Ishikawa (cell line): ENCODE measurements around the gene PTF1A.

ENCODE experiments used
- CEBPB ChIP-seq: IDR thresholded peaks from 2 replicates; pipeline ENCODE4 v1.6.1; 2012
- CREB1 ChIP-seq: IDR thresholded peaks from 2 replicates; pipeline ENCODE4 v1.6.1; 2012; ENCODE audit warnings: low read depth
- EGR1 ChIP-seq: IDR thresholded peaks from 2 replicates; pipeline ENCODE4 v1.6.1; 2012
- EP300 ChIP-seq: IDR thresholded peaks from 2 replicates; pipeline ENCODE4 v1.6.1; 2012; ENCODE audit warnings: borderline replicate concordance
- FOXM1 ChIP-seq: IDR thresholded peaks from 2 replicates; pipeline ENCODE4 v1.6.1; 2012; ENCODE audit warnings: low read depth, borderline replicate concordance
- NFIC ChIP-seq: IDR thresholded peaks from 2 replicates; pipeline ENCODE4 v1.6.1; 2012
- RAD21 ChIP-seq: IDR thresholded peaks from 2 replicates; pipeline ENCODE4 v1.6.1; 2012; ENCODE audit warnings: low read depth
- TAF1 ChIP-seq: IDR thresholded peaks from 2 replicates; pipeline ENCODE4 v1.6.1; 2012; ENCODE audit warnings: low read depth, mild to moderate bottlenecking
- TCF12 ChIP-seq: IDR thresholded peaks from 2 replicates; pipeline ENCODE4 v1.6.1; 2012; ENCODE audit warnings: low read depth
- TEAD4 ChIP-seq: IDR thresholded peaks from 2 replicates; pipeline ENCODE4 v1.6.1; 2012
- YY1 ChIP-seq: IDR thresholded peaks from 2 replicates; pipeline ENCODE4 v1.6.1; 2012; ENCODE audit warnings: low read depth
- ZBTB7A ChIP-seq: IDR thresholded peaks from 2 replicates; pipeline ENCODE4 v1.6.1; 2012; ENCODE audit warnings: low read depth
- TF ChIP-seq, protein P1 (sequence below): IDR thresholded peaks from 2 replicates; pipeline ENCODE4 v1.6.1; 2012
- TF ChIP-seq, protein P2 (sequence below): IDR thresholded peaks from 2 replicates; pipeline ENCODE4 v1.6.1; 2012; ENCODE audit warnings: low read depth, mild to moderate bottlenecking
- TF ChIP-seq, protein P3 (sequence below): IDR thresholded peaks from 2 replicates; pipeline ENCODE4 v1.6.1; 2012

PTF1A gene, protein sequence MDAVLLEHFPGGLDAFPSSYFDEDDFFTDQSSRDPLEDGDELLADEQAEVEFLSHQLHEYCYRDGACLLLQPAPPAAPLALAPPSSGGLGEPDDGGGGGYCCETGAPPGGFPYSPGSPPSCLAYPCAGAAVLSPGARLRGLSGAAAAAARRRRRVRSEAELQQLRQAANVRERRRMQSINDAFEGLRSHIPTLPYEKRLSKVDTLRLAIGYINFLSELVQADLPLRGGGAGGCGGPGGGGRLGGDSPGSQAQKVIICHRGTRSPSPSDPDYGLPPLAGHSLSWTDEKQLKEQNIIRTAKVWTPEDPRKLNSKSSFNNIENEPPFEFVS

DNA sequence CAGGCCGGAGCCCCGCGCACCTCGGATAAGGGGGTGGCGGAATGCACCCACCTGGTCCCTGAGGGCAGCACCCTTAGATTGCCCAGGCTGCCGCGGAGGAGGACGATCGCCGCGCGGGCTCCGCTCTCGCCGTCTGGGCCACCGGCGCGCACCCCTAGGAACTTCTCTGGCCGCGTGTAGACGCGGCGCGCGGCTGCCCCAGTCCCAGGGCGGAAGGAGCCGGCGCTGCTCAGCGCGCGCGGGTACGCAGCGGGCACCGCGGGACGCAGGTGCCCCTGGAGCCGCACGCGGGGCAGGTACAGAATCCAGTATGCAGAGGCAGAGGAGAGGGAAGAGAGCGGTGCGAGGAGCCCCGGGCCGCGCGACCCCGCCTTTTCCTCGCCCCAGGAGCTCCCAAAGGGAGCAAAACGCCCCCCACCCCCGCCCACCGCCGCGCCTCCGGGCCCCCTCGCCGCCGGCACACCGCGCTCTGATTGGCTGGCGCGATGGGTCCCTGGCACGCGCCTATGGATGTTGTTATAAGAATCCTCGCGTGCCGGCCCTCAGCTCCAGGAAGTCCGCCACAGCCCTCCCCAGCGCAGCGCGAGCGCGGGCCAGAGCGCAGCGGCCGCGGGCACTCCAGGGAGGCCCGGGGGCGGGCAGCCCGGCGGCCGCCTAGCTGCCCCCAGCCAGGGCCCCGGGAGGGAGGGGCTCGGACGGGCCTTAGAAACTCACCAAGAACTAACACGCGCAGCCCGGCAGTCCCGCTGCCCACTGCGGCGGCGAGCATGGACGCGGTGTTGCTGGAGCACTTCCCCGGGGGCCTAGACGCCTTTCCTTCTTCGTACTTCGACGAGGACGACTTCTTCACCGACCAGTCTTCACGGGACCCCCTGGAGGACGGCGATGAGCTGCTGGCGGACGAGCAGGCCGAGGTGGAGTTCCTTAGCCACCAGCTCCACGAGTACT is at the start of gene PTF1A:
TSS of gene PTF1A (plus strand) at position 549 of the 948 bp plus-strand sequence. CDS start at position 768, 219 bp downstream.
- TF ChIP-seq EGR1, result no peak
- no peak for TF ChIP-seq EP300
- no peak for TF ChIP-seq CREB1
- no peak for TF ChIP-seq FOXM1
- TF ChIP-seq TAF1, result no peak
- TF ChIP-seq RAD21, result no peak
- TF ChIP-seq CEBPB, result no peak
- no peak for TF ChIP-seq ZBTB7A
- TF ChIP-seq TCF12, result no peak
- TF ChIP-seq, protein P1, sequence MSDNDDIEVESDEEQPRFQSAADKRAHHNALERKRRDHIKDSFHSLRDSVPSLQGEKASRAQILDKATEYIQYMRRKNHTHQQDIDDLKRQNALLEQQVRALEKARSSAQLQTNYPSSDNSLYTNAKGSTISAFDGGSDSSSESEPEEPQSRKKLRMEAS, result no peak
- TF ChIP-seq YY1, result no peak
- TF ChIP-seq, protein P2, sequence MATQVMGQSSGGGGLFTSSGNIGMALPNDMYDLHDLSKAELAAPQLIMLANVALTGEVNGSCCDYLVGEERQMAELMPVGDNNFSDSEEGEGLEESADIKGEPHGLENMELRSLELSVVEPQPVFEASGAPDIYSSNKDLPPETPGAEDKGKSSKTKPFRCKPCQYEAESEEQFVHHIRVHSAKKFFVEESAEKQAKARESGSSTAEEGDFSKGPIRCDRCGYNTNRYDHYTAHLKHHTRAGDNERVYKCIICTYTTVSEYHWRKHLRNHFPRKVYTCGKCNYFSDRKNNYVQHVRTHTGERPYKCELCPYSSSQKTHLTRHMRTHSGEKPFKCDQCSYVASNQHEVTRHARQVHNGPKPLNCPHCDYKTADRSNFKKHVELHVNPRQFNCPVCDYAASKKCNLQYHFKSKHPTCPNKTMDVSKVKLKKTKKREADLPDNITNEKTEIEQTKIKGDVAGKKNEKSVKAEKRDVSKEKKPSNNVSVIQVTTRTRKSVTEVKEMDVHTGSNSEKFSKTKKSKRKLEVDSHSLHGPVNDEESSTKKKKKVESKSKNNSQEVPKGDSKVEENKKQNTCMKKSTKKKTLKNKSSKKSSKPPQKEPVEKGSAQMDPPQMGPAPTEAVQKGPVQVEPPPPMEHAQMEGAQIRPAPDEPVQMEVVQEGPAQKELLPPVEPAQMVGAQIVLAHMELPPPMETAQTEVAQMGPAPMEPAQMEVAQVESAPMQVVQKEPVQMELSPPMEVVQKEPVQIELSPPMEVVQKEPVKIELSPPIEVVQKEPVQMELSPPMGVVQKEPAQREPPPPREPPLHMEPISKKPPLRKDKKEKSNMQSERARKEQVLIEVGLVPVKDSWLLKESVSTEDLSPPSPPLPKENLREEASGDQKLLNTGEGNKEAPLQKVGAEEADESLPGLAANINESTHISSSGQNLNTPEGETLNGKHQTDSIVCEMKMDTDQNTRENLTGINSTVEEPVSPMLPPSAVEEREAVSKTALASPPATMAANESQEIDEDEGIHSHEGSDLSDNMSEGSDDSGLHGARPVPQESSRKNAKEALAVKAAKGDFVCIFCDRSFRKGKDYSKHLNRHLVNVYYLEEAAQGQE, result no peak

DNA sequence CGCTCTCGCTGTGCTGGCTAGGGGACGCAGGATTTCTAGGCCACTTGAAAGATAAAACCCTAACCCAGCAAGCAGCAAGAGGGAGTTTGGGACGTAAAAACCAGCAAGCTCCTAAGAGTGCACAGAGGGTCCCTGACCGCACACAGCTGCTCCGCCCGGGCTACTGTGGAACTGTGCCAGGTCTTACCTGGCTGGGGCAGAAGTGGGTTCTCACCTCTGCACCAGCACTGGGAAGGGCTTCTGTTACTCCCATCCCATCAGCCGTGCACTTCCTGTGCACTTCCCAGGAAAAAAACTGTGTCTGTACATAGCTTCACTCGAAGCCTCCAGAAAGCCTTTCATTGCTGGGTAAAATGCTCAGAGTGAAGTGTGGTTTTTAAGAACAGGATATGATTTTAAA is 45.9 kb upstream of the PTF1A start:
- TF ChIP-seq, protein P2, result no peak
- TF ChIP-seq TCF12 (no peak), EP300 (no peak), RAD21 (no peak), EGR1 (no peak), FOXM1 (no peak), NFIC (no peak)
- TF ChIP-seq, protein P3, sequence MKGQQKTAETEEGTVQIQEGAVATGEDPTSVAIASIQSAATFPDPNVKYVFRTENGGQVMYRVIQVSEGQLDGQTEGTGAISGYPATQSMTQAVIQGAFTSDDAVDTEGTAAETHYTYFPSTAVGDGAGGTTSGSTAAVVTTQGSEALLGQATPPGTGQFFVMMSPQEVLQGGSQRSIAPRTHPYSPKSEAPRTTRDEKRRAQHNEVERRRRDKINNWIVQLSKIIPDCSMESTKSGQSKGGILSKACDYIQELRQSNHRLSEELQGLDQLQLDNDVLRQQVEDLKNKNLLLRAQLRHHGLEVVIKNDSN, result no peak

DNA sequence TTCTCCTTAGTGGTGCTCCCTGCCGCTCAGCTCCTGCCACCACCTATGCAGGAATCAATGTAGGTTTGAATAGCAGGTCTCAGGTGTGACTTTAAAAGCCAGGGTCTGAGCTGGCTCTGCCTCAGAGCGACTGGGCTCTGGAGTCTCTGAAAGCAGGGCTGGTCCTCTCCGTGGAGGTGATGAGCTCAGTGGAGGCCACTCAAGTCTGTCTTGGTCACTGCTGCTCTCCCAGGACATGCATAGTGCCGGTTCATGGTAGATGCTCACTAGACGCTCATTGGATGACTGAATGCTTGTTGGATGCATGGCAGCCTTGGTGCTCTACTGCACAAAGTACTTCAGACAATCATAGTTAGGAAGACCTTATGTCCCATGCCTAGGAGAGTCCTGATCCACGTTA is 45.1 kb upstream of the PTF1A start:
- TF ChIP-seq NFIC, result no peak
- no peak for TF ChIP-seq EP300
- no peak for TF ChIP-seq FOXM1
- no peak for TF ChIP-seq RAD21
- no peak for TF ChIP-seq TEAD4
- no peak for TF ChIP-seq ZBTB7A
- TF ChIP-seq CEBPB, result no peak

DNA sequence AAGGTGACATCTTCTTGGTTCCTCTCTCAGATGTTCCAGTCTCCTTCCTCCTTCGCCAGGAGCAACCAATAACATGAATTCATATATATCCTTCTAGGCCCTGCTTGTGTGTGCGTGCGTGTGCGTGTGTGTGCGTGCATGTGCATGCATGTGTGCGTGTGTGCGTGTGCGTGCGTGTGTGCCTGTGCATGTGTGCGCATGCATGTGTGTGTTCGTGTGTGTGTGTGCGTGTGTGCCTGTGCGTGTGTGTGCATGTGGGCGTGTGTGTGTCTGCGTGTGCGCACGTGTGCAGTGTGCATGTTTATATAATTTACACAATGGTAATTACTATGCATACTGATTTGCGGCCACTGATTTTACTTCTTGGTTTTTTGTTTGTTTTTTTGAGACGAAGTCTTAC is 43.9 kb upstream of the PTF1A start:
- TF ChIP-seq, protein P3, result no peak
- TF ChIP-seq EP300, result no peak
- TF ChIP-seq EGR1, result no peak
- TF ChIP-seq, protein P1, result no peak
- TF ChIP-seq, protein P2, result no peak
- no peak for TF ChIP-seq TCF12
- no peak for TF ChIP-seq NFIC
- TF ChIP-seq ZBTB7A, result no peak
- TF ChIP-seq RAD21, result no peak
- TF ChIP-seq TAF1, result no peak
- no peak for TF ChIP-seq YY1
- no peak for TF ChIP-seq CEBPB
- no peak for TF ChIP-seq CREB1
- no peak for TF ChIP-seq FOXM1
